Vagina (tissue), 2 donors: ENCODE data around the gene XCL2.

Source experiments
- CTCF ChIP-seq, 3 experiments: fragments of 450-650 bp in 2 of 3; fragments of 200-600 bp in 1 of 3; sonication (generic) in 1 of 3; IDR thresholded peaks; one replicate each; pipeline ENCODE4 v1.5.1; 2017 to 2019; ENCODE audit warnings: antibody characterized with exemption in 3 of 3, mild to moderate bottlenecking in 2 of 3, moderate library complexity in 2 of 3
- POLR2A ChIP-seq, 2 donors: fragments of 450-650 bp; IDR thresholded peaks; one replicate each; pipeline ENCODE4 v1.6.1; 2017; ENCODE audit warnings: antibody characterized with exemption in 2 of 2, mild to moderate bottlenecking in 2 of 2, moderate library complexity in 2 of 2
- POLR2AphosphoS5 ChIP-seq, 2 donors: sonication (generic); formaldehyde crosslinking; IDR thresholded peaks; one replicate each; pipeline ENCODE4 v1.9.0; 2017; ENCODE audit warnings: antibody characterized with exemption in 2 of 2, mild to moderate bottlenecking in 2 of 2, low read depth in 1 of 2; ENCODE audit not compliant: insufficient read depth in 1 of 2

- TF ChIP-seq CTCF (IDR thresholded peaks at IDR 0.05) (no peak), POLR2A (IDR thresholded peaks at IDR 0.05) (no peak), POLR2AphosphoS5 (IDR thresholded peaks at IDR 0.05; ENCODE audit: insufficient read depth in 1 of 2, low read depth in 1 of 2) (no peak)
These were observed 36.0 kb downstream of the XCL2 start for GRCh38 chr1:168507828-168508227.
